Activated T-helper 2 cell treated with anti-CD3 and anti-CD28 coated beads, Interferon-gamma antibody, Interleukin-2, Interleukin-4, amounts not matched to agents 10 μg/mL and 5 μg/mL and 100 μg/mL, durations not matched to agents 14 hours and 24 hours and 36 hours (primary cell): ENCODE data around the gene SNED1. TPM values are rescaled to one million over a fixed set of nuclear protein-coding genes. Genes with fewer than 3 reads are reported as not detected.

ENCODE experiments used
- DNase-seq: peaks from one replicate; pipeline ENCODE4 v3.0.0; 2021; ENCODE audit warnings: low spot score
- H3K27ac Mint-ChIP-seq: one replicate; pipeline ENCODE4 v1.8.0; 2021; ENCODE audit warnings: mixed read lengths
- H3K27me3 Mint-ChIP-seq: one replicate; pipeline ENCODE4 v1.8.0; 2021; ENCODE audit warnings: low read depth, mixed read lengths
- H3K36me3 Mint-ChIP-seq: one replicate; pipeline ENCODE4 v1.8.0; 2021; ENCODE audit warnings: low read depth, mixed read lengths
- H3K4me1 Mint-ChIP-seq: one replicate; pipeline ENCODE4 v1.8.0; 2021; ENCODE audit warnings: low read depth, mixed read lengths
- H3K4me3 Mint-ChIP-seq: one replicate; pipeline ENCODE4 v1.8.0; 2021; ENCODE audit warnings: low read depth, mild to moderate bottlenecking, moderate library complexity, mixed read lengths
- H3K9me3 Mint-ChIP-seq: one replicate; pipeline ENCODE4 v1.8.0; 2021; ENCODE audit warnings: mixed read lengths
- intact Hi-C: fragments of 100-400 bp; cut with micrococcal nuclease; formaldehyde crosslinking; loops from one replicate; pipeline ENCODE4 v1.15.1; 2023
- total RNA-seq: library from RNA; stranded (reverse); gene quantifications from 2 replicates; pipeline ENCODE4 v1.2.3, GENCODE V29; 2022

The SNED1 gene
- total RNA-seq, 1 donor from 2014 or later: 1.5 TPM

DNA sequence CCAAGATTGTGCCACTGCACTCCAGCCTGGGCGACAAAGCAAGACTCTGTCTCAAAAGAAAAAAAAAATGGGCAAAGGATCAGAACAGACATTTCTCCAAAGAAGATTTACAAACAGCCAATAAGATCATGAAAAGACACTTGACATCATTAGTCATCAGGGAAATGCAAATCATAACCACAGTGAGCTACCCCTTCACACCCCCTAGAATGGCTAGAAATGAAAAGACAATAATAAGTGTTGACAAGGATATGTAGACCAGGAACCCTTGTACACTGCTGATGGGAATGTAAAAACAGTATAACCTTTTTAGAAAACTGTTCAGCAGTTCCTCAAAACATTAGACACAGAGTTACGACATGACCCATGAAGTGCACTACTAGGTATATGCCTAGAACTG lies 122.0 kb downstream of the SNED1 start:
- no peak for DNase-seq
- Mint-ChIP-seq H3K4me1 (peaks cover 2% of the 10 kb centered on the region), H3K27ac (no peak overlapping the region), H3K4me3 (no peak overlapping the region), H3K36me3 (peaks cover 39% of the 10 kb centered on the region), H3K9me3 (no peaks in the 10 kb centered on the region), H3K27me3 (no peaks in the 10 kb centered on the region)
- intact Hi-C loops: loop anchor here (1.0 kb wide), 1 partner anchor 16 kb away; no protein-coding TSS in a partner anchor

DNA sequence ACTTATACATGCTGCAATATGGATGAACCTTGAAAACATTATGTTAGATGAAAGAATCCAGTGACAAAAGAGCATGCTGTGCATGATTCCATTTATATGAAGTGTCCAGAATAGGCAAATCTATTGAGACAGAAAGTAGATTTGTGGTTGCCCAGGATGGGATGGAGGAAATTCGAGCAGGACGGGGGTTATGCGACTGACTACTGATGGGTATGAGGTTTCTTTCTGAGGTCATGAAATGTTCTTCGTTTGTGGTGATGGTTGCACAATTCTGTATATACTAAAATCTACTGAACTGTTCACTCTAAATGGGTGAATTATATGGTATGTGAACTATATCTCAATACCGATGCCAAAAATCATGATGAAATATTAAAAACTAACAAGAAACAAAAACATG lies 122.6 kb downstream of the SNED1 start:
- no peaks in the 10 kb centered on the region for H3K27me3 Mint-ChIP-seq
- no peaks in the 10 kb centered on the region for H3K9me3 Mint-ChIP-seq
- peaks cover 2% of the 10 kb centered on the region for H3K4me1 Mint-ChIP-seq
- no peak overlapping the region for H3K4me3 Mint-ChIP-seq
- no peak overlapping the region for H3K27ac Mint-ChIP-seq
- H3K36me3 Mint-ChIP-seq: peaks cover 38% of the 10 kb centered on the region
- DNase-seq: no peak
- intact Hi-C loops: no loop called here

DNA sequence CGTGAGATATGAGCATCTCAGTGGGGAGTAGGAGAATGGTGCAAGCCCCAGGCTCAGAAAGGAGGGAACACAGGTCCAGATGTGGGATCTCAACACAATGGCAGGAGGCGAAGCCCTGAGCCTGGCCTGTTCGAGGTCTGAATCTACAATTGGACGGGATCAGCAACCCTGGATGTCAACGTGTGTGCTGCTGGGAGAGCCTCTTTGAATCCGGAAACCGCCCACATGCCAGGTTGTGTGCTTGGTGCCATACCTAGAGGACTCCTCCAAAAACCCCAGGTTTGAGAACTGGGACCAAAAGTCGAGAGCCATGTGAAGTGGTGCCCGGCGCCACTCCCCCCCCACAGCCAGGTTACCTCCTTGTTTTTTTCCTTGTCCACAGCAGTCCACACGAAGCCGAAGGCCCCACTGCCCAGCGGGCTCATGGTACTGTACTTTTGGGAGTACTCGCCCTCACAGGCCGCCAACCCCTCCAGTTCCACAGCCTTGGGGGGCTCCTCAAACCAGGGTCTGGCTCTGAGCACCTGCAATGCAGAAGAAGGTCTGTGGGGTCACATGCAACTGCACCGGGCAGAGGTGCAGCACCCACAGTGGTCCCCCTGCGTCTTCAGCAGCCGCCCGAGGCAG lies 124.1 kb downstream of the SNED1 start:
- H3K4me3 Mint-ChIP-seq: no peak overlapping the region
- intact Hi-C loops: no loop called here
- peaks cover 40% of the 10 kb centered on the region for H3K36me3 Mint-ChIP-seq
- DNase-seq: no peak
- no peaks in the 10 kb centered on the region for H3K27me3 Mint-ChIP-seq
- H3K27ac Mint-ChIP-seq: no peak overlapping the region
- H3K4me1 Mint-ChIP-seq: peaks cover 6% of the 10 kb centered on the region
- H3K9me3 Mint-ChIP-seq: no peaks in the 10 kb centered on the region

GRCh38 chr2:241123816-241124536 lies 125.6 kb downstream of the SNED1 start:
- Mint-ChIP-seq H3K36me3 (peaks cover 44% of the 10 kb centered on the region), H3K27me3 (no peaks in the 10 kb centered on the region), H3K9me3 (no peaks in the 10 kb centered on the region), H3K4me1 (peaks cover 12% of the 10 kb centered on the region), H3K4me3 (no peak overlapping the region), H3K27ac (no peak overlapping the region)
- no peak for DNase-seq
- intact Hi-C loops: no loop called here

- Mint-ChIP-seq H3K9me3 (no peaks in the 10 kb centered on the region), H3K27me3 (no peaks in the 10 kb centered on the region), H3K4me1 (peaks cover 15% of the 10 kb centered on the region), H3K27ac (no peak overlapping the region), H3K36me3 (peaks cover 39% of the 10 kb centered on the region), H3K4me3 (no peak overlapping the region)
- DNase-seq: no peak
- intact Hi-C loops: no loop called here
Measured at GRCh38 chr2:241125626-241126025, 127.2 kb downstream of the SNED1 start.

DNA sequence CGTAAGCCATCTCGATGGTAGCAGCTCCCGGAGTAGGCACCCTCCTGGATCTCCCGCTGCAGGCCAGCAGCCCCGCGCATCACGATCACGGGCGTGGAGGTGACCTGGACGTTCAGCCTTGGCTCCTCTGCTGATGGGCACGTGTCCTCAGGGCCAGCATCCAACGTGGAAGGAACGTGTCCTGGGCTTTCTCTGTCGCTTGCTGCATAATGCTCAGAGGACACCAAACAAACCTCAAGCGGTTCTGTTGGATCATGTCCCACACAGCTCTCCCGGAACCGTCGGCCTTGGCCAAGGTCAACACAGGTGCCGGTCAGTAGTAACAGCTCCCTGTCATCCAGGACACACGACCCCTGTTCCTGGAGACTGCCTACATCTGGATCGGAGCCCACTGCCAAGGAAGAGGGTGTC lies 127.8 kb downstream of the SNED1 start:
- Mint-ChIP-seq H3K27me3 (no peaks in the 10 kb centered on the region), H3K9me3 (no peaks in the 10 kb centered on the region), H3K4me1 (peaks cover 15% of the 10 kb centered on the region), H3K36me3 (peaks cover 33% of the 10 kb centered on the region), H3K4me3 (no peak overlapping the region), H3K27ac (no peak overlapping the region)
- intact Hi-C loops: no loop called here
- no peak for DNase-seq

DNA sequence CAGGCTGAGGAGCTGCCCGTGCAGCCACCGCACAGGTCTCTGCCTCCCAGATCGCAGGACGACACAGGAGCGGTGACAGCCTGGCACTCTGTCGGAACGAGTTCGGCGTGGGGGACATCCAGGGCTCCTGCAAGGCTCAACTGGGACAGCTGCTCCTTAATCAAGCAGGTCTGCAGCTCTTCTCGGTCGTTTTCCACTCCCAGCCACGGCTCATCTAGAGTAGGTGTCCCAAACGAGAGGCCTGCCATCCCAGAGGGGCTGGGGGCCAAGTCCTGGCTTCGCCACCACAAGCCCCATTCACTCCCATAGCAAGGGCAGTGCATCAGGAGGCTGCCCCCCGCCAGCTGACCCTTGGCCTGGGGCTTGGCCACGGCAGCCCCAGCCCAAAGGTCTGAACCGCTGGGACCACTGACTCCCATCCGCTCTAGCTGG lies 128.4 kb downstream of the SNED1 start:
- no peaks in the 10 kb centered on the region for H3K27me3 Mint-ChIP-seq
- H3K4me3 Mint-ChIP-seq: no peak overlapping the region
- H3K27ac Mint-ChIP-seq: peak overlapping the region; percentile 91
- DNase-seq: no peak
- peaks cover 15% of the 10 kb centered on the region for H3K4me1 Mint-ChIP-seq
- intact Hi-C loops: no loop called here
- H3K36me3 Mint-ChIP-seq: peaks cover 27% of the 10 kb centered on the region
- no peaks in the 10 kb centered on the region for H3K9me3 Mint-ChIP-seq

DNA sequence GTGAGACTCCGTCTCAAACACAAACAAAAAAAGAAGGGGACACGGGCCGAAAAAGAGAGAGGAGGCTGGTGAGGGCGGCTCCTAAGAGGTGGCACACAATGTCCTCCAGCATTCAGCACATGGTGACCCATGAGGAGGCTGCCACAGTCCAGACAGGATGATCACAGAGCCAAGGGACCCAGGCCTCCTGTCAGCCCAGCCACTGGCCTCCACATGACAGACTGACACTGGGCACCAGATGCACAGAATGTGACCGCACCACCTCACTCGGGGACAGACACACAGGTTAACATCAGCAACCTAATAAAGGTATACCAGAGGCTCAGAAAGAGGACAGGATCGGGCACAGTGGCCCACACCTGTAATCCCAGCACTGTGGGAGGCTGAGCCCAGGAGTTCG lies 129.8 kb downstream of the SNED1 start:
- no peaks in the 10 kb centered on the region for H3K9me3 Mint-ChIP-seq
- H3K27me3 Mint-ChIP-seq: no peaks in the 10 kb centered on the region
- peaks cover 27% of the 10 kb centered on the region for H3K36me3 Mint-ChIP-seq
- H3K4me1 Mint-ChIP-seq: peaks cover 15% of the 10 kb centered on the region
- H3K27ac Mint-ChIP-seq: peak overlapping the region; percentile 91
- DNase-seq: no peak
- H3K4me3 Mint-ChIP-seq: no peak overlapping the region
- intact Hi-C loops: no loop called here

GRCh38 chr2:241129086-241129871 lies 130.9 kb downstream of the SNED1 start:
- no peaks in the 10 kb centered on the region for H3K27me3 Mint-ChIP-seq
- DNase-seq: no peak
- H3K36me3 Mint-ChIP-seq: peaks cover 34% of the 10 kb centered on the region
- H3K4me1 Mint-ChIP-seq: peaks cover 15% of the 10 kb centered on the region
- no peaks in the 10 kb centered on the region for H3K9me3 Mint-ChIP-seq
- intact Hi-C loops: no loop called here
- no peak overlapping the region for H3K4me3 Mint-ChIP-seq
- H3K27ac Mint-ChIP-seq: peak overlapping the region; percentile 34

GRCh38 chr2:241130316-241130715 lies 131.9 kb downstream of the SNED1 start:
- intact Hi-C loops: no loop called here
- Mint-ChIP-seq H3K27ac (no peak overlapping the region), H3K9me3 (no peaks in the 10 kb centered on the region), H3K36me3 (peaks cover 34% of the 10 kb centered on the region), H3K4me1 (peaks cover 15% of the 10 kb centered on the region), H3K4me3 (no peak overlapping the region), H3K27me3 (no peaks in the 10 kb centered on the region)
- no peak for DNase-seq

- no peak for DNase-seq
- H3K9me3 Mint-ChIP-seq: no peaks in the 10 kb centered on the region
- H3K27me3 Mint-ChIP-seq: no peaks in the 10 kb centered on the region
- H3K27ac Mint-ChIP-seq: no peak overlapping the region
- H3K4me1 Mint-ChIP-seq: peaks cover 15% of the 10 kb centered on the region
- H3K36me3 Mint-ChIP-seq: peaks cover 29% of the 10 kb centered on the region
- H3K4me3 Mint-ChIP-seq: no peak overlapping the region
- intact Hi-C loops: no loop called here
Measured at GRCh38 chr2:241131531-241131930, 133.1 kb downstream of the SNED1 start.

- Mint-ChIP-seq H3K27ac (no peak overlapping the region), H3K27me3 (no peaks in the 10 kb centered on the region), H3K36me3 (peaks cover 24% of the 10 kb centered on the region), H3K9me3 (no peaks in the 10 kb centered on the region), H3K4me3 (no peak overlapping the region), H3K4me1 (peaks cover 8% of the 10 kb centered on the region)
- intact Hi-C loops: no loop called here
- DNase-seq: no peak
Measured at GRCh38 chr2:241132538-241133435, 134.4 kb downstream of the SNED1 start.
